ENCODE results near the gene LYPLA2.

LYPLA2 gene

DNA sequence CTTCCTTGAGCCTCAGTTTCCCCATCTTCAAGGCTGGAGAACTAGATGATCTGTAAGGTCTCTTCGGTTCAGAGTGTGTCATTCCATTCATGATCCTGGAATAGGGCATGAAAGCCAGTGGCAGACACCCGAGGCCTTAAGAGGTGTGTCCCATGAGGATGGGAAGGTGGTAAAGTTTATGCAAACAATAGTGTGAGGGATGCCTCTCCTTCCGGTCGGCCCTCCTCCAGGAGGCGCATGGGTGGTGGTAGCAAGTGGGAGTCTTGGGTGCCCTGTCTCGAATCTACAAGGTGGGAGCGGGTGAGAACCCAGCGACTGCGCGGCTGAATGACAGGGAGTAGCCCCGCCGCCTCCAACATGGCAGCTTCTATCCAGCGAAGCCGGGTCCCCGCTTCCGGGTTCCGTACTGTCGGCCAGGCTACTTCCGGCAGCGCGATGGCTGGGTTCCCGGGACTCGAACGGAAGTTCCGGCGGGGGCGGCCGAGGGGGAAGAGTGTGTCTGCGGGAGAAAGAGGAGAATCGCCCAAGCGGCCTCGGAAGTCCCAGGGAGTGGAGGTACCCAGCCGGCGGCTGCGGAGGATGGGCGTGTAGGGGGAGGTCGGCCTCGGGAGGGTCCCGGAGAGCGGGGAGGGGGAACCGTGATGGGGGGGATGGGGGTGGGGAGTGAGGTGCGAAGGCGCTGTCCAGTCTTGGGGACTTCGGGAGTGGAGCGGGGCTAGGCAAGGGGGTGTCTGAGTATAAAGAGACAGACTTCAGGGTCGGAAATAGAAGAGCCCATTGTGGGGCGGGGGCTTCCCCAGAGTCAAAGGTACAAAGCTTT, at the start of gene LYPLA2:
Gene LYPLA2 (plus strand): TSS at position 450 of the 820 bp plus-strand sequence. CDS start 1,538 bp downstream, outside the sequence.
- DNase-seq, result no peak

GRCh38 chr1:23741609-23742008, 49.3 kb upstream of the LYPLA2 start:
- DNase-seq, result no peak

- DNase-seq, result no peak
These were observed 48.2 kb upstream of the LYPLA2 start for GRCh38 chr1:23742670-23743286.

- DNase-seq, result no peak
These were observed 47.4 kb upstream of the LYPLA2 start, which contains the start of gene ELOA for GRCh38 chr1:23743287-23744152. Gene ELOA, plus strand, starts transcription at chr1:23743471. Its CDS starts 33 bp downstream, at chr1:23743504.

GRCh38 chr1:23745515-23745914, 45.4 kb upstream of the LYPLA2 start:
- no peak for DNase-seq

DNA sequence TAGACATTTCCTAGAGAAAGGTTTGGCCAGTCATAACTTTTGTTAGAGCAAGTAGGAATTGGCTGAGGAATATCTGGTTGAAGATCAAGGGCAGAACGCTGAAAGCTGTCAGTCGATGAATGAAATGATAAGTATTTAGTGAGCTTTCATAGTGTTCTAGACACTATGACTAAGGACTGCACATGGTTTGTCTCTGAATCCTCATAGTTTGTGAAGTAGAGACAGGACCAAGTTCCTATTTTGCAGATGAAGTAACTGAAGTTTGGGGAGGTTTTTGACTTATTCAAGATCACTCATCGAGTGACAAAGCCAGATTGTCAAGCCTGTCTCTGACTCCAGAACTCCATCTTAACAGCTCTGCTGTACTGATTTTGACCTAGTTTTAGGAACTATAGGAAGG, 42.9 kb upstream of the LYPLA2 start:
- no peak for DNase-seq

DNA sequence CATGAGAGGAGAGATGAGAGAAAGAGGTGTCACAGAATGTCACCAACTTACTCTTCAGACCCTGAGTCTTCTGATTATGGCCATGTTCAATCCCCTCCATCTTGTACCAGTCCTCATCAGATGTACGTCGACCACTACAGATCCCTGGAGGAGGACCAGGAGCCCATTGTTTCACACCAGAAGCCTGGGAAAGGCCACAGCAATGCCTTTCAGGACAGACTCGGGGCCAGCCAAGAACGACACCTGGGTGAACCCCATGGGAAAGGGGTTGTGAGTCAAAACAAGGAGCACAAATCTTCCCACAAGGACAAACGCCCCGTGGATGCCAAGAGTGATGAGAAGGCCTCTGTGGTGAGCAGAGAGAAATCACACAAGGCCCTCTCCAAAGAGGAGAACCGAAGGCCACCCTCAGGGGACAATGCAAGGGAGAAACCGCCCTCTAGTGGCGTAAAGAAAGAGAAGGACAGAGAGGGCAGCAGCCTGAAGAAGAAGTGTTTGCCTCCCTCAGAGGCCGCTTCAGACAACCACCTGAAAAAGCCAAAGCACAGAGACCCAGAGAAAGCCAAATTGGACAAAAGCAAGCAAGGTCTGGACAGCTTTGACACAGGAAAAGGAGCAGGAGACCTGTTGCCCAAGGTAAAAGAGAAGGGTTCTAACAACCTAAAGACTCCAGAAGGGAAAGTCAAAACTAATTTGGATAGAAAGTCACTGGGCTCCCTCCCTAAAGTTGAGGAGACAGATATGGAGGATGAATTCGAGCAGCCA, 39.7 kb upstream of the LYPLA2 start:
- DNase-seq, result no peak

GRCh38 chr1:23751815-23752200, 39.1 kb upstream of the LYPLA2 start:
- no peak for DNase-seq

DNA sequence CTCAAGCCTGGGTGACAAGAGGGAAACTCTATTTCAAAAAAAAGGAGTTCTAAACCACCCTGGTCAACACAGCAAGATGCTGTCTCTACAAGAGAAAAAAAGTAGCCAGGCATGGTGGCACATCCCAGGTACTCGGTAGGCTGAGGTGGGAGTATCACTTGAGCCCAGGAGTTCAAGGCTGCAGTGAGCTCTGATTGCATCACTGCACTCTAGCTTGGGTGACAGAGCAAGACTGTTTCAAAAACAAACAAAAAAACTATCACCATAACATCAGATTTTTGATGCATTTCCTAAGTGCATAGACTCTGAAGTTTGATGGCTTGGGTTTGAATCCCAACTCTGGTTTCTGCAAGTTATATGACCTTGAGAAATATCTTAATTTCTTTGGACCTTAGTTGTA, 38.0 kb upstream of the LYPLA2 start:
- no peak for DNase-seq

- no peak for DNase-seq
These were observed 34.3 kb upstream of the LYPLA2 start for GRCh38 chr1:23756676-23757075.

GRCh38 chr1:23757812-23758211, 33.1 kb upstream of the LYPLA2 start:
- no peak for DNase-seq

DNA sequence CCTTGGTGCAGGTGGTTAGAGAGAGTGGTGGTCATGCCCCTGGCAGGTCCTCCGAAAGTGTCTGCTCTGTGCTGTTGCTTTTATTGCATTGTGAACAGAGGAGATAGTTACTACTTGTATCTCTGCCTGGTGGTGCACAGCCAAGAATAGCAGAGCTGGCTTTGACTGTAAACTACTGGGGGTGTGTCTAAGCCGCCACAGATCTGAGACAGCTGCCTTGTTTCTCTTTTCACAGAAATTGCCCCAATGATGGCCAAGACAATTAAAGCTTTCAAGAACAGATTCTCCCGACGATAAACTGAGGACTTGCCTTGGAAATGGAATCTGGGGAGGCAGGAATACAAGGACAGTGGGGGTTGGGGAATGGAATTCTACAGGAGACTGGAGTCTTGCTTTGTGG, 31.7 kb upstream of the LYPLA2 start:
- no peak for DNase-seq

DNA sequence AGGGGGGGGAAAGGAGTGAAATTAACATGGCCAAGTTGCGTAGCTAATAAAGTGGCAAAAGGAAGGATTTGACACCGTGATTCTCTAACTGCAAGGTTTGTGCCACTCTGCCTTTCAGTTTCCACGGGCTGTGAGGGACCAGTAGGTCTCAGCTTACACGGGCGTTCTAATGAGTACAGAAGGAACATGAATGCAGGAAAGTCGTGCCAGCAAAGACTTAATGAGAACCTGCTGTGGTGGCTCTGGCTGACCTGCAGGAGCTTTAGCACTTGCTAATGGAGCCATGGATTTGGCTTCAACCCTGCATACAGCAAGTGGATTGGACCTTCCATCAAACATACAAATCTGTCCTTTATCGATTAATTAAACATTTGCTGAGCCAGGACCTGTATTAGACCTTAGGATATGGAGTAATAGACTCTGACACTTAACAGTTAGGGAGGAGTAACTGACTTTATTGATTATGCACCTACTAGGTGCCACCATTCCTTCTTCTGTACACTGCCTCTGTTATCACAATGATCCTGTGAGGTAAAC, 27.8 kb upstream of the LYPLA2 start:
- DNase-seq, result no peak

DNA sequence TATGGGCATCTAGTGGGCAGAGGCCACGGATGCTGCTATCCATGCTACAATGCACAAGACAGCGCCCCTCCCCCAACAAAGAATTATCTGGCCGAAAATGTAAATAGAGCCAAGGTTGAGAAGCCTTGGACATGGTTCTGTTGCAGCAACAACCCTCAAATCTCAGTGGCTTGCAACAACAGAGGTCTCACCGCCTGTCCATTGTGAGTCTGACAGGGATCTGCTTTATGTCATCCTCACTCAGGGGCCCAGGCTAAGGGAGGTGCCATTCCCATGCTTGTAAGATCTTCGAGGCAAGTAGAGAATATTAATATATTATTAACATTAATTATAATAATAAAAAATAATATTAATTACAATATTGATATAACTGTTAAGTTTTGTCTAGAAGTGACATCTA, 22.2 kb upstream of the LYPLA2 start:
- no peak for DNase-seq

DNA sequence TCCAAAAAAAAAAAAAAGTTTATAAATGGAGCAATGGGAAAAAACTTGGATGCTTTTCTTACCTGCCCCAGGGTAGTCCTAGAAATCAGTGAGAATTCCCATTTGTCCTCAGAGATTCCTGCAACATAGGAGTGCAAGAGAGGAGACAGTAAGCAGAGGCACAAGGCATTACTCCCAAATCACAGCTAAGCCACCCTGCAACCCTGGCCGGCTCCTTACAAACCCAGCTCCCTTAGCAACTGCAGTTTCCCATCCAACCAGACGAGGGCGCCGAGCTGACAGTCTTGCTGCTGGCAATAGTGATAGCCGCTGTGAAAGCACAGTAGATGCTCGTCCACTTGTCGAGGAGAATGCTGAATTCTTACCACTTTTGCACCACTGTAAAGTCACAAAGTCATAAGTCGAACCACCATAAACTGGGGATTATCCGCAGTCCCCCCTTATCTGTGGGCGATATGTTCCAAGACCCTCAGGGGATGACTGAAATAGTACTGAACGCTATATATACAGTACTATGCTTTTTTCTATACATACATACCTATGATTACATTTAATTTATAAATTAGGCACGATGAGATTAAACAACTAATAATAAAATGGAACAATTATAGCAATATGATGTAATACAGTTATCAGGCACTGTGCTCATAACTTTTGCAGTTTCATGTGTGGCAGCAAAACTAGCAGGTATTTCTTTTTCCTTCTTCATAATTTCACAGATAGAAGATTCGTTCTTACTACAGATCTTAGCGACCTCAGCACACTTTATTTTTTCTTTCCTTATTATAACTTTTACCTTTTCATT, 18.7 kb upstream of the LYPLA2 start:
- DNase-seq, result peak; percentile 16

DNA sequence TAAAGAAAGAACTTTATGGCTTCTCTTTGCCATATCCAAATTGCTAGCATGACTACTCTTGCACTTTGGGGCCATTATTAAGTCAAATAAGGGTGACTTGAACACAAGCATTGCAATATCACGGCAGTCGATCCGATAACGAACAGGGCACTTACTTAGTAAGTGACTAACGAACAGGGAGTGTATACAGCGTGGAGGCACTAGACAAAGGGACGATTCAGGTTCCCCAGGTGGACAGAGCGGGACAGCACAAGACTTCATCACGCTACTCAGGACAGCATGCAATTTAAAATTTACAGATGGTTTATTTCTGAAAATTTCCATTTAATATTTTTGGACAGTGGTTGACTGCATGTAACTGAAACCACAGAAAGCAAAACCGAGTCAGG, 18.1 kb upstream of the LYPLA2 start:
- DNase-seq, result no peak

- no peak for DNase-seq
These were observed 16.6 kb upstream of the LYPLA2 start for GRCh38 chr1:23774174-23774880.

DNA sequence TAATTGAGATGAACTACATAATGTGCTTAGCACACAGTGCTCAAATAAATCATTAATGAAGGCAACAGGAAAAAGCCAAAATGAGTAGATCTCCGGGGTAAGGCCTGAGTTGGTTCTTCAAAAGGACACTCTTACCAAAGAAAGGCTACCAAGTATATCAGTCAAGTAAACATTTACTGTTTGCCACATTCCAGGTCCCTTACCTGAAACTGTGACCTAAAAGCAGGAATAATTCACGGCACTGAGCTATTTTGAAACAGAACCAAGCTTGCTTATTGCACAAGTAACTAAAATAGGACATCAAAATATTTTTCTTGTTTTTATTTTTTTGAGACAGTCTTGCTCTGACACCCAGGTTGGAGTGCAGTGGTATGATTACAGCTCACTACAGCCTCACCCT, 14.7 kb upstream of the LYPLA2 start:
- DNase-seq, result no peak

DNA sequence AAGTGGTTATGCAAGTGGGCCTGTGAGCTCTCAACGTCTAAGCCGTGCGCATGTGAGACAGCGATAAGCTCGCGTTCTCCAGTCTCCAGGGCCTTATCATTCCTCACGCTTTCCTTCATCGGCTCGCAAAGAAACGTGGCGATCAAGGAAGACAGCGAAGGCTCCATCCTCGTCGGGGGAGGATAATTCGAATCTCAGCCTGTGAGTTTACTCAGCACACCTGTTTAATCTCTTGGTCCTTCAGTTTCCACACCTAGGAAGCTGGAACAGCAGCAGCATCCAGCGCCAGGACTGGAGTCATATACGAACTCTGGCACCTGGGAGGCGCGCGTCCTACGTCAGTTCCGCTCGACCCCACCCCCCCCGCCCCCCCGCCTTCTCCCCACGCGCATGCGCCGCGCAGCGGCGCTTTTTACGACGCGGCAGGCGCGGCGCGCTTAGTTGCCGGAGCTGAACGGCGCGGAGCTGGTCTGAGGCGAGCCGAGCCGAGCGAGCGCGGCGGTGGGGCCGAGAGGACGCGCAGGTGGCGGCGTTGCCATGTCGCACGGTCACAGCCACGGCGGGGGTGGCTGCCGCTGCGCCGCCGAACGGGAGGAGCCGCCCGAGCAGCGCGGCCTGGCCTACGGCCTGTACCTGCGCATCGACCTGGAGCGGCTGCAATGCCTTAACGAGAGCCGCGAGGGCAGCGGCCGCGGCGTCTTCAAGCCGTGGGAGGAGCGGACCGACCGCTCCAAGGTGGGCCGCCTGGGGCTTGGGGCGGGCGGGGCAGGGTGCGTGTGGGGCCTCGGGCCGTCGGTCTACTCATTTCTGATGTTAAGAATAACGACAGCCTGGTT, 12.7 kb upstream of the LYPLA2 start, which contains the start of gene PITHD1:
Gene PITHD1 (plus strand): TSS at position 440 of the 836 bp plus-strand sequence. CDS start 98 bp downstream, at position 538.
- DNase-seq, result peak; percentile 58
